ENCODE measurements around the gene SPRED1. TPM values are rescaled to one million over a fixed set of nuclear protein-coding genes. Genes with fewer than 3 reads are reported as not detected.

The SPRED1 gene
- total RNA-seq, 4 donors from 2014 or later = 11.8 to 30.0 (median 19.7) TPM

DNA sequence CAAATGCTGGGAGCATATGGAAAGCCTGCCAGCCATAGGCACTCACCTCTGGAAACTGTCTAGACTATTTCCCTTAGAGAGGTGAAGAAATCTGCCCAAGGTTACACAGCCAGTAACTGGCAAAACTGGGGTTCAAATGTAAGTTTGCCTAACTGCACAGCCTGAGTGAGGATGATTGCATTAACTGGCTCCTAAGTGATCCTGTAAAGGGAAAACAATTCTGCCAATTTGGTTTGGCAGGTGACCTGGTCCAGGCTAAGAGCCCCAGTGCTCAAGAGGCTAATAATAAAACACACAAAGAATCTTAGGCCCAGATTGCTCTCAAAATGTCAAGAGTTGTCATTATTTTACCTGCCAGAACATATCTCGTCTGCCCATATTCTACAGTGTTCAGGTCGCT is 43.9 kb upstream of the SPRED1 start:
- Histone ChIP-seq H3K4me3 (no peak overlapping the region), H3K27ac (no peak overlapping the region), H3K9me3 (no peaks in the 10 kb centered on the region), H3K36me3 (no peaks in the 10 kb centered on the region), H3K4me1 (peaks cover 0 to 8% (median 0%) of the 10 kb centered on the region in 3 donors), H3K27me3 (no peaks in the 10 kb centered on the region)
- no peak for ATAC-seq
- 97 to 100% methylated on average over 2 of the region's 2 CpGs for WGBS, 2 donors (ENCODE audit: low coverage in 1 of 2)
- TF ChIP-seq, protein P1, sequence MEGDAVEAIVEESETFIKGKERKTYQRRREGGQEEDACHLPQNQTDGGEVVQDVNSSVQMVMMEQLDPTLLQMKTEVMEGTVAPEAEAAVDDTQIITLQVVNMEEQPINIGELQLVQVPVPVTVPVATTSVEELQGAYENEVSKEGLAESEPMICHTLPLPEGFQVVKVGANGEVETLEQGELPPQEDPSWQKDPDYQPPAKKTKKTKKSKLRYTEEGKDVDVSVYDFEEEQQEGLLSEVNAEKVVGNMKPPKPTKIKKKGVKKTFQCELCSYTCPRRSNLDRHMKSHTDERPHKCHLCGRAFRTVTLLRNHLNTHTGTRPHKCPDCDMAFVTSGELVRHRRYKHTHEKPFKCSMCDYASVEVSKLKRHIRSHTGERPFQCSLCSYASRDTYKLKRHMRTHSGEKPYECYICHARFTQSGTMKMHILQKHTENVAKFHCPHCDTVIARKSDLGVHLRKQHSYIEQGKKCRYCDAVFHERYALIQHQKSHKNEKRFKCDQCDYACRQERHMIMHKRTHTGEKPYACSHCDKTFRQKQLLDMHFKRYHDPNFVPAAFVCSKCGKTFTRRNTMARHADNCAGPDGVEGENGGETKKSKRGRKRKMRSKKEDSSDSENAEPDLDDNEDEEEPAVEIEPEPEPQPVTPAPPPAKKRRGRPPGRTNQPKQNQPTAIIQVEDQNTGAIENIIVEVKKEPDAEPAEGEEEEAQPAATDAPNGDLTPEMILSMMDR (IDR thresholded peaks at IDR 0.05) = no peak
- no peak for TF ChIP-seq POLR2AphosphoS5 (IDR thresholded peaks at IDR 0.05)
- no peak for TF ChIP-seq POLR2A (IDR thresholded peaks at IDR 0.05)
- no peak for TF ChIP-seq EP300 (IDR thresholded peaks at IDR 0.05)

DNA sequence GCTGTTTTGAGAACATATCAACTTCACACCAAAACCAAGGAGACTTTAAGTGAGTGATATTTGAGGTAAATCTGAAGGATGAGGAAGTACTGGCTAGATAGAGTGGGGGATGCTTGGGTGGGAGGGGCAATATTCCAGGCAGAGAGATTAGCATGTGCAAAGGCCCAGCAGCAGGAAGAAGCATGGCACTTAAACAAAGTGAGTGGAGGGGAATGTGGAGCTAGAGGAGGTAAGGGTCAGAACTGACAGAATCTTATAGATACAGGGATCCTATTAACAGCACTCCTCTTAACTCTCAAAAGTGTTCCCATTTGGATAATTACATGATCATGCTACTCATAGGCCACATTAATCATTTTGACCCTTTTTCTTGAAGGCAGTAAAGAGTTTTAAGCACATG is 41.4 kb upstream of the SPRED1 start:
- no peak for ATAC-seq
- Histone ChIP-seq H3K4me3 (no peak overlapping the region), H3K27me3 (no peaks in the 10 kb centered on the region), H3K4me1 (peaks cover 0 to 8% (median 0%) of the 10 kb centered on the region in 3 donors), H3K27ac (no peak overlapping the region), H3K9me3 (no peaks in the 10 kb centered on the region), H3K36me3 (no peaks in the 10 kb centered on the region)
- TF ChIP-seq POLR2AphosphoS5 (IDR thresholded peaks at IDR 0.05) = no peak

DNA sequence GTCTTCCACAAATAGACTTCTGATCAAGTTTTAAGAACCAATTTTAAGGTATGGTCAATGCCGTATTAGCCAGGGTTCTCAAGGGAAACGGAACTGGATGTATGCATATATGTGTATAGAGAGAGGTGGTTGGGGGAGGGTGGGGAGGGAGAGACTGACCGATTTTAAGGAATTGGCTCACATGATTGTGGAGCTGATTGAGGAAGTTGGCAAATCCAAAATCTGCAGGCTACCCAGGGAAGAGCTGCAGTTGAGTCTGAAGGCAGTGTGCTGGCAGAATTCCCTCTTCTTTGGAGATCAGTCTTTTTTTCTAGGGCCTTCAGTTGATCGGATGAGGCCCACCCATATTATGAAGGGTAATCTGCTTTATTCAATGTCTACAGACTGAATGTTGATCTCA is 40.8 kb upstream of the SPRED1 start:
- WGBS, 2 donors (ENCODE audit: low coverage in 1 of 2) = 85 to 90% methylated on average over 3 to 4 of the region's 4 CpGs
- no peak overlapping the region for H3K27ac ChIP-seq
- peaks cover 0 to 8% (median 0%) of the 10 kb centered on the region in 3 donors for H3K4me1 ChIP-seq
- no peak overlapping the region for H3K4me3 ChIP-seq
- TF ChIP-seq POLR2AphosphoS5 (IDR thresholded peaks at IDR 0.05) (no peak), EP300 (IDR thresholded peaks at IDR 0.05) (no peak), POLR2A (IDR thresholded peaks at IDR 0.05) (no peak)
- TF ChIP-seq, protein P1 (IDR thresholded peaks at IDR 0.05) = no peak
- ATAC-seq = no peak
- H3K9me3 ChIP-seq = no peaks in the 10 kb centered on the region
- H3K36me3 ChIP-seq = no peaks in the 10 kb centered on the region
- no peaks in the 10 kb centered on the region for H3K27me3 ChIP-seq

DNA sequence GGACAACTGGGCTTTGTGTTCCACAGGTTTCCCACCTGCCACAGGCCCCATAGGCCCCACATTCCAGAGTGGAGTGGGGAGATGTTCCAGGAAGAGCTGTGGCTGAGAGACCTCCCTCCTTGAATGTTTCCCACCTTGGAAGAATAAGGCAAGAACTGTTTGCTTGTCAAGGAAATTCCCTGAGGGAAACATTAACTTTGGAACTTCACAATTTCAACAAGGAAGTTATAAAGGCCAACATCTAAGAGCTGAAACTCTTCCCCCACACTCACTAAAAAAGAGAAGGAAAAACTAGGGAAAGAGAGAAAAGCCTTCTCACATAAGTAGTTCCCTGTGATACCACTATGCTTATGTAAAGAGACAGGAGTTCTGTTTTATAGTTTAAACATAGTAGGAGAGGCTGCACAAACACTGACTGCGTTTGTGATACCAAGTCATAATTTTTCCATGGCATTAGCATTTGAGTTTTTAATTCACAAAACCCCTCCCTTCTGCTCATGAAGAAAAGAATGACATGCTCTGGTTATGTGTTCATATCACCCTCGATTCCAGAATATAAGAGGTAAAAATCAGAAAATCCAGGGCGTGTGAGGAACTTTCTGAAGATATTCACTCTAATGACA is 39.8 kb upstream of the SPRED1 start:
- no peak for ATAC-seq
- Histone ChIP-seq H3K27me3 (no peaks in the 10 kb centered on the region), H3K4me3 (no peak overlapping the region), H3K27ac (no peak overlapping the region), H3K4me1 (peaks cover 0 to 14% (median 0%) of the 10 kb centered on the region in 3 donors), H3K36me3 (no peaks in the 10 kb centered on the region), H3K9me3 (no peaks in the 10 kb centered on the region)
- WGBS, 2 donors (ENCODE audit: low coverage in 1 of 2) = 43 to 46% methylated on average over 3 of the region's 3 CpGs
- TF ChIP-seq POLR2AphosphoS5 (IDR thresholded peaks at IDR 0.05) = no peak
- TF ChIP-seq EP300 (IDR thresholded peaks at IDR 0.05) = no peak
- no peak for TF ChIP-seq POLR2A (IDR thresholded peaks at IDR 0.05)
- TF ChIP-seq, protein P1 (IDR thresholded peaks at IDR 0.05) = no peak

DNA sequence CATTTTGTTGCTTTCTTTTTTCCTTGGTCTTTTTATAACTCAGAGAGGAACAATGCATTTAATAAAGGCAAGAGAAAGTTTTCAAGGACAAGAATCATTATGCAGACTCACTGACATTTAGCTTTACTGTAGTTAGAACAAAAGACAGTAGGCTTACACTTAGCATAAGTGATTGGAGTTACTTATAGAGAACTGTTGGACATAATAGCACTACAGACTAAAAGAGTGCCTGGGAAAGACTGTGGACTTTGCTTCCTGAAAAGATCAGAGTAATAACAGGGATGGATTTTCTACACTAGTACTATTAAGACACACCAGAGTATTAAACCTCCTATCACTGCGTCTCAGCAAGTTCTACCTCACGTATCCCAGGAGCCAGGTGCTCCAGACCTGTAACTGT is 39.3 kb upstream of the SPRED1 start:
- Histone ChIP-seq H3K4me1 (peaks cover 0 to 19% (median 0%) of the 10 kb centered on the region in 3 donors), H3K27me3 (no peaks in the 10 kb centered on the region), H3K36me3 (no peaks in the 10 kb centered on the region), H3K4me3 (no peak overlapping the region), H3K9me3 (no peaks in the 10 kb centered on the region), H3K27ac (no peak overlapping the region)
- WGBS, 2 donors (ENCODE audit: low coverage in 1 of 2) = 97 to 100% methylated on average over 2 of the region's 2 CpGs
- TF ChIP-seq, protein P1 (IDR thresholded peaks at IDR 0.05) = no peak
- no peak for TF ChIP-seq EP300 (IDR thresholded peaks at IDR 0.05)
- TF ChIP-seq POLR2AphosphoS5 (IDR thresholded peaks at IDR 0.05) = no peak
- TF ChIP-seq POLR2A (IDR thresholded peaks at IDR 0.05) = no peak
- ATAC-seq = no peak
